ENCODE results near the gene CGREF1.

DNA sequence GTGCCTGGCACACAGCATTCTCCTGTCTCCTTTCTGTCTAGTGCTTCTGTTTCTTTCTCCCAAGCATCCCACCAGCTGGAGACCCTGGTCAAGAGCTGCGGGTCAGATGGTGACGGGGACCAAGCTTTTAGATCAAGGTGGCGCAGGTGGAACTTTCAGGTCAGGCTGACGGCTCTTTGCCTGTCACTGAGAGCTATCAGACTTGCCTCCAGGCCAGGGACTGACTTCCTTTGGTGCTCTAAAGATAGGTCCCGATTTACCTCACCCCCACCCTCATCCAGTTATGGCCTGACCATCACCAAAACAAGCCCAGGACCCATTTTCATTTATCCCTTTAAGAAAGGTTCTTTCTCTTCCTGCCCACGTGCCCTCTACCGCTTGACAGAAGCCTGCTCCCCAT lies 41.7 kb downstream of the CGREF1 start:
- TF ChIP-seq, protein P1, sequence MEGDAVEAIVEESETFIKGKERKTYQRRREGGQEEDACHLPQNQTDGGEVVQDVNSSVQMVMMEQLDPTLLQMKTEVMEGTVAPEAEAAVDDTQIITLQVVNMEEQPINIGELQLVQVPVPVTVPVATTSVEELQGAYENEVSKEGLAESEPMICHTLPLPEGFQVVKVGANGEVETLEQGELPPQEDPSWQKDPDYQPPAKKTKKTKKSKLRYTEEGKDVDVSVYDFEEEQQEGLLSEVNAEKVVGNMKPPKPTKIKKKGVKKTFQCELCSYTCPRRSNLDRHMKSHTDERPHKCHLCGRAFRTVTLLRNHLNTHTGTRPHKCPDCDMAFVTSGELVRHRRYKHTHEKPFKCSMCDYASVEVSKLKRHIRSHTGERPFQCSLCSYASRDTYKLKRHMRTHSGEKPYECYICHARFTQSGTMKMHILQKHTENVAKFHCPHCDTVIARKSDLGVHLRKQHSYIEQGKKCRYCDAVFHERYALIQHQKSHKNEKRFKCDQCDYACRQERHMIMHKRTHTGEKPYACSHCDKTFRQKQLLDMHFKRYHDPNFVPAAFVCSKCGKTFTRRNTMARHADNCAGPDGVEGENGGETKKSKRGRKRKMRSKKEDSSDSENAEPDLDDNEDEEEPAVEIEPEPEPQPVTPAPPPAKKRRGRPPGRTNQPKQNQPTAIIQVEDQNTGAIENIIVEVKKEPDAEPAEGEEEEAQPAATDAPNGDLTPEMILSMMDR (conservative IDR thresholded peaks at IDR 0.05 in 1 of 2, IDR thresholded peaks at IDR 0.05 in 1 of 2; ENCODE audit: low read depth in 1 of 2, low read length in 2 of 2): no peak
- no peak for TF ChIP-seq EZH2 (IDR thresholded peaks at IDR 0.05; ENCODE audit: low read length, missing control alignments)
